Prostate gland (tissue), 2 donors: ENCODE measurements around the gene MS4A2.
"Not testable (repeated sequence)": the region's sequence is repeated elsewhere in the genome, so short reads cannot be mapped to it uniquely, and the experiment has no call there.

Source experiments
- CTCF ChIP-seq, 4 experiments: fragments of 200-600 bp in 2 of 4; fragments of 450-650 bp in 2 of 4; sonication (generic) in 2 of 4; IDR thresholded peaks; 1 replicate in 3 of 4; 2 replicates in 1 of 4; pipeline ENCODE4 v1.5.1; 2016 to 2019; ENCODE audit warnings: antibody characterized with exemption in 4 of 4, mild to moderate bottlenecking in 2 of 4, moderate library complexity in 2 of 4
- POLR2A ChIP-seq: fragments of 450-650 bp; IDR thresholded peaks from one replicate; pipeline ENCODE4 v1.6.1; 2016; ENCODE audit warnings: antibody characterized with exemption, mild to moderate bottlenecking

- TF ChIP-seq CTCF (IDR thresholded peaks at IDR 0.05); POLR2A: not testable (repeated sequence)
These were observed 38.0 kb upstream of the MS4A2 start for GRCh38 chr11:60050422-60050821.
